HEK293 (cell line): ENCODE measurements around the gene IFNLR1.

Experiments used
- TF ChIP-seq, protein P1 (sequence below): sonication (generic); formaldehyde crosslinking; IDR thresholded peaks from 2 replicates; pipeline ENCODE4 v1.8.1; 2022; ENCODE audit warnings: mild to moderate bottlenecking, moderate library complexity, missing genetic modification reagents
- TF ChIP-seq, protein P2 (sequence below): fragments of 450-650 bp; formaldehyde crosslinking; IDR thresholded peaks from 2 replicates; pipeline ENCODE4 v1.5.1; 2016; ENCODE audit warnings: missing biosample characterization, missing genetic modification characterization

- TF ChIP-seq, protein P1, sequence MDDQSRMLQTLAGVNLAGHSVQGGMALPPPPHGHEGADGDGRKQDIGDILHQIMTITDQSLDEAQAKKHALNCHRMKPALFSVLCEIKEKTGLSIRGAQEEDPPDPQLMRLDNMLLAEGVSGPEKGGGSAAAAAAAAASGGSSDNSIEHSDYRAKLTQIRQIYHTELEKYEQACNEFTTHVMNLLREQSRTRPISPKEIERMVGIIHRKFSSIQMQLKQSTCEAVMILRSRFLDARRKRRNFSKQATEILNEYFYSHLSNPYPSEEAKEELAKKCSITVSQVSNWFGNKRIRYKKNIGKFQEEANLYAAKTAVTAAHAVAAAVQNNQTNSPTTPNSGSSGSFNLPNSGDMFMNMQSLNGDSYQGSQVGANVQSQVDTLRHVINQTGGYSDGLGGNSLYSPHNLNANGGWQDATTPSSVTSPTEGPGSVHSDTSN (CRISPR knock-in tag), result no peak
- TF ChIP-seq, protein P2, sequence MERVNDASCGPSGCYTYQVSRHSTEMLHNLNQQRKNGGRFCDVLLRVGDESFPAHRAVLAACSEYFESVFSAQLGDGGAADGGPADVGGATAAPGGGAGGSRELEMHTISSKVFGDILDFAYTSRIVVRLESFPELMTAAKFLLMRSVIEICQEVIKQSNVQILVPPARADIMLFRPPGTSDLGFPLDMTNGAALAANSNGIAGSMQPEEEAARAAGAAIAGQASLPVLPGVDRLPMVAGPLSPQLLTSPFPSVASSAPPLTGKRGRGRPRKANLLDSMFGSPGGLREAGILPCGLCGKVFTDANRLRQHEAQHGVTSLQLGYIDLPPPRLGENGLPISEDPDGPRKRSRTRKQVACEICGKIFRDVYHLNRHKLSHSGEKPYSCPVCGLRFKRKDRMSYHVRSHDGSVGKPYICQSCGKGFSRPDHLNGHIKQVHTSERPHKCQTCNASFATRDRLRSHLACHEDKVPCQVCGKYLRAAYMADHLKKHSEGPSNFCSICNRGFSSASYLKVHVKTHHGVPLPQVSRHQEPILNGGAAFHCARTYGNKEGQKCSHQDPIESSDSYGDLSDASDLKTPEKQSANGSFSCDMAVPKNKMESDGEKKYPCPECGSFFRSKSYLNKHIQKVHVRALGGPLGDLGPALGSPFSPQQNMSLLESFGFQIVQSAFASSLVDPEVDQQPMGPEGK (tag by site-specific recombination), result no peak
Observed at GRCh38 chr1:24156542-24157260, 30.4 kb downstream of the IFNLR1 start.
